Medulla oblongata (tissue), 1 donor: ENCODE results near the gene ANXA6.

ENCODE experiments used
- DNase-seq: peaks from one replicate; pipeline ENCODE4 v3.0.0-alpha.2; 2015; ENCODE audit errors: extremely low spot score

The ANXA6 gene

DNA sequence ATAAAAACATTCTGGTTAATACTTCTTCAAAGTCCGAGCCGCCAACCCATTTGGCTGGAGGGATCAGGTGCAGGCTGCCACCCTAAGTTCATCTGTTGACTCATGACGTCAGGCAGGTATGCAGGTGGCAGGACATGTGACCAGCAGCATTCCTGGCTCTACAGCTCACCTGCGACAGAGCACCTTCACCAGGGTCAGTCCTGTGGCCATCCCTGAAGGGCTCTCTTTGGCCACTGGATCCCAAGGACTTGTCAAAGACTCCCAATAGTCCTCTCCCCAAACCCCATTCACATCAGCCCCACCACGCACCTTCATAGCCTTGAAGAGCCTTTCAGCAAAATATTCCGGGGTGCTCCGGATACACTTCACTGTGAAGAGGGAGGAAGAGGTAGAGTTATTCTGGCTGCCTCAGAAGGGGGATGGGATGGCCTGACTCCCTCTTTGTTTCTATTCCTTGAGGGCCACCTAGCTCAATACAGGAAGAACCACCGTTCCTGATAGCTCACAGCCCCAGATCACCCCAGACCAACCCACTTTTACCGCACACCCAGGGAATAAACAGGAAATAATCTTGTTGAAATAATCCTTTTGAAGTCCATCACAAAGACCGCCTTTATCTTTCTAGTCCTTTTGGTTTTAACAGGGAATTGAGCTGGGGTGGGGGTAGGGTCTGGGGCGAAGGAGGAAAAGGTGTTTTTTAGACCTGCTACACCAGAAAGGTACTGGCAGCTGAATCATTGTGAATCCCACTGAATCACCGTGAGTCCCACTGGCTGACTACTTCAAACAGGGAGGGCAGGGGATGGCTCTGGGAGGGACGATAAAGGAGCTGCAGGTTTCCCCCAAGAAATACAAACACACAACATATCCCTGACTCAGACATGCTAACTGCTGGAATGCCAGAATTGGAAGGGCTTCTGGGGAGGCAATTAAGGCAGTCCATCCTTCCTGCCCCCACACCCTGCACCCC is 26.4 kb downstream of the ANXA6 start:
- no peak for DNase-seq

- DNase-seq, result no peak
Measured at GRCh38 chr5:151130235-151130921, 27.2 kb downstream of the ANXA6 start.

DNA sequence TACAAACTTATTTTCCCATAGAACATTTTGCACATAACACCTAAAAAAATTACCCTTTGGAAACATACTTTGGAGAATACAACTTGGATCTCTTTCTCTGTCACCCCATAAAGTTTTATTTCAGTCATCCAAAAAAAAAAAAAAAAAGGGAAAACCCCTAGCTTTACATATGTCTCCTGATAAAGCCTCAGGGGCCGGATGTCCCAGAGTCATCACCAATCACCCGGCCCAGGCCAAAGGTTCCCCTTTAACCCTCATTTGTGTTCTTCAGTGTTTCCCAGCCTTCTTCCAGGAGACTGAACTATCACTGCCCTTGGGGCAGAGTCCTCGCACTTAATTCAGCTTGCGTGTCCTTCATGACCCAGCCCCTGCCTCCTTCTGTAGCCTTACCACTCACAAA is 28.8 kb downstream of the ANXA6 start:
- DNase-seq, result no peak

DNA sequence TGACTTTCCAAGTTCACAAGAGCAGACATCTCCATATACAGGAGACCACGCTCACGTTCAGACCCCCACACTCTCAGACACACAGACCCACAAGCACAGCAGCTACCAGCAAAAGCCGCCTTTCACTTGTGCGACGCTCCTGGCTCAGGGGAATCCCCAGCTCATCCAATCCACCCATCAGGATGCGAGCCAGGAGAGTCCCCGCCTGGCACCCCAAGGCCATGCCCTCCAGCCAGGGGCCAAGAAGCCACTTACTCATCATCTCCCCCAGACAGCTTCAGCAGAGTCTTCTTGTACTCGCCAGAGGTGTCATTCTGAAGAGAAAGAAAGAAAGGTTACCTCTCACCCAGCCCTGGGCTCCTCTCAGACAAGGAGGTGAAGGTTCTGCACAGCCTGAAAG is 29.7 kb downstream of the ANXA6 start:
- no peak for DNase-seq

DNA sequence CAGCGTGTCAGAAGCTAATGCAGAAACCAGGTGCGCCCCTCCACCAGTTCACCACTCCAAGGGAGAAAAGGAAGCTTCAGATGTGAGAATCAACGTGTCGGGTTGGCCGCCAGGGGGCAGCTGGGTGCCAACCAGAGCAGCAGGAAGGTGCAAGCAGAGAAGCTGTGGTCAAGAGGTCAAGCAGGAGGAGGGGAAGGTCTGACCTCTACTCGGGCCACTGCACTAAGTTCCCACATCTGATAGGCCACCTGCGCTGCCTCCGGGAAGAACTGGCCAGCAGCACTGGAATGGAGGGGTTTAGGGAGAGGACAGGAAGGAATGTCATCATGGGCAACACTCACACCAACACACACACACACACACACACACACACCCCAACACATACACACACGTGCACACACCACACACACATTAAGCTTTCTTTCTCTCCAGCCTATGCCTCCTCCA is 31.4 kb downstream of the ANXA6 start:
- peak; percentile 75 for DNase-seq

GRCh38 chr5:151125421-151125820 is 32.2 kb downstream of the ANXA6 start:
- DNase-seq, result peak; percentile 47

GRCh38 chr5:151123897-151124751 is 33.5 kb downstream of the ANXA6 start:
- DNase-seq, result no peak

- no peak for DNase-seq
Measured at GRCh38 chr5:151122828-151123227, 34.8 kb downstream of the ANXA6 start.

GRCh38 chr5:151121665-151122064 is 35.9 kb downstream of the ANXA6 start:
- DNase-seq, result peak; percentile 77

DNA sequence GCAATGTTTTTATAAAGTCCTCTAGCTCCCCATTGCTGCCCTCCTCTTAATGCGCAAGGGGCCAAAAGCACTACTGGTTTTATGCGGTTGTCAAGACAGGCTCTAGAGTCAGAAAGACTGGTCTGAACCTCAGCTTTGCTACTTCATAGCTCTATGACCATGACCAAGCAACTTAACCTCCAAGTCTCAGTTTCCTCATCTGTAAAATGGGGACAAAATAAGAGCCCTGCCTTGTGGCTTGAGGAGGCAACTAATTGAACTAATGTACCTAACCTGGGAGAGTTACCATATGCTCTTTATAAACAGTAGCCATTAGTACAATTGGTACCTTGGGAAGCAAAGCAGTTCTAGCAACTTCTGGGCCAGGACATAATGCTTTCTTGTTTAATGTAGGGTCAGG is 36.5 kb downstream of the ANXA6 start:
- DNase-seq, result no peak

GRCh38 chr5:151118913-151119575 is 38.5 kb downstream of the ANXA6 start:
- DNase-seq, result no peak

DNA sequence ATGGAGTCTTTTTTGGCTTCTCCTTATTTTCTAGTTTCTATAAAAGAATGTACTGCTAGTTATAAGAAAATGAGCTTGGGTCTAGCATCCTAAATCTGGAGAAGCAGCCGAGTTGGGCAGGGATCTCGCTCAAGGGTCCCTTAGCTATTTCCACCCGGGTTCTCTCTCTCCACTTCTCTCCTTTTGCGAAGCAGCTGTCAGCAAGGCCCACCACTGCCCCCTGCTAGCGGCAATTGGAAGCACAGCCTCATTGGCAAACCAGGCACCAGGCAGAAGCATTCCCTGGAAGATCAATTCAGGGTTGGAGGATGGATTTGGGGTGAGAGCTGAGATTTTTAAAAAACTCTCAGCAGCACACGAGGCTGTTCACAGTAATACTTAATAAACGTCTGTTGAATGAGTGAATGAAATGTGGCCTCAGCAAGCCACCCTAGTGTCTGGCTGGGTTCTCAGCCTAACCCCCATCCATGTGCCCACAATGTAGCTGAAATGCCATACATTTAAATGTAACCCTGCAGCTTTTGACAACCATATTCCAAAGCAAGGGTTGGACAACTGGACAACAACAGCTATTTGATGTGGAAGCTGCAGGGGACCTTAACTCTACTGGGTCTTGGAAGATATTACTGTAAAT is 42.2 kb downstream of the ANXA6 start:
- peak; percentile 75 for DNase-seq

GRCh38 chr5:151113651-151114050 is 43.9 kb downstream of the ANXA6 start:
- no peak for DNase-seq

GRCh38 chr5:151110992-151111391 is 46.6 kb downstream of the ANXA6 start:
- DNase-seq, result no peak

DNA sequence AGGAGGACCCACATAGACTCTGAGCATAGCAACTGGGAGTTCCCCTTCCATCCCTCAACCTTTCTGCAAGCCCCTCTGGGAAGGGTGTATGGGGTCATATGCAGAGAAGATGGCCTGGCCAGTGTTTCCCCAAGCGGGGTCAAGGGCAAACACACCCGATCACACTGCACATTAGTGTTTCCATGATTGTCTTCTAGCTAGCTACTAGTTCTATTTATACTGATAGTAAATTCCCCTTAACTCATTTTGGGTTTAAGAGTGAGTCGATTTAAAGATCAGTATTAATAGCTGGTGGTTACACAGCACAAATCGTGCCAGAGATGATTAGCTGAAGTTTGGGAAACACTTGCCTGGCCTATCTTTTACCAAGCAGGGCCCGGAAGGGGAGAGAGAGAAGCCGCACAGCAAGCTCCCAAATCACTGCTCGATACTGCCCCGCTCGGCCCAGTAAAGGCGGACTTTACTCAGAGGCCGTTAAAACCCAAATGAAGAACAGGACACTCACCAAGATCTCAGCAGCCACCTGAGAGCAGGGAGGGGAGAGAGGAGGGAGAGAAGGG is 47.4 kb downstream of the ANXA6 start:
- no peak for DNase-seq

GRCh38 chr5:151108566-151108965 is 49.0 kb downstream of the ANXA6 start:
- no peak for DNase-seq

GRCh38 chr5:151107738-151108520 is 49.6 kb downstream of the ANXA6 start:
- peak; percentile 72 for DNase-seq

- no peak for DNase-seq
Measured at GRCh38 chr5:151107084-151107483, 50.5 kb downstream of the ANXA6 start.

- no peak for DNase-seq
Measured at GRCh38 chr5:151106509-151106908, 51.1 kb downstream of the ANXA6 start.

DNA sequence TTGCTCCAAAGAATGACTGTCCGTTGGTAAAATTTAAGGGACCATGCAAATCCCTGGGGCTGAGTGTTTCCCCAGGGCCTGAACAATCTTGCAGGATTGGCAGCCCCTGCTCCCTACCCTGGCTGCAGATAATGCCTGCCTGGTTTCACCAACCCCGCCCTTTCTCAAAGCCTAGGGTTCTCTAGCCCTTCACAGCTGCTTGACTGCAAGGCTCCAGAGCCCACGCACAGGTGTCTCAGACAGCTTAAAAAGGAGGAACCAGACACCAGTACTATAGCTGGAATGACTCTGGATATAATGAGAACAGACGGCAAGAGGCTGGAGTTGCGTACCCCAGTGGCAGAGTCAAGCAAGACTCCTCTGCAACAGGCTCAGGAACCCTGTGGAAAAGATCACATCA is 51.5 kb downstream of the ANXA6 start:
- no peak for DNase-seq
